ENCODE results near the gene ERCC1. TPM values are rescaled to one million over a fixed set of nuclear protein-coding genes. Genes with fewer than 3 reads are reported as not detected.

The ERCC1 gene
- total and polyA plus RNA-seq, 2 of the 13 experiments (the other 11 are each of a cell fraction or from before 2014, with no cell fraction given) = 40.0 to 66.4 TPM

DNA sequence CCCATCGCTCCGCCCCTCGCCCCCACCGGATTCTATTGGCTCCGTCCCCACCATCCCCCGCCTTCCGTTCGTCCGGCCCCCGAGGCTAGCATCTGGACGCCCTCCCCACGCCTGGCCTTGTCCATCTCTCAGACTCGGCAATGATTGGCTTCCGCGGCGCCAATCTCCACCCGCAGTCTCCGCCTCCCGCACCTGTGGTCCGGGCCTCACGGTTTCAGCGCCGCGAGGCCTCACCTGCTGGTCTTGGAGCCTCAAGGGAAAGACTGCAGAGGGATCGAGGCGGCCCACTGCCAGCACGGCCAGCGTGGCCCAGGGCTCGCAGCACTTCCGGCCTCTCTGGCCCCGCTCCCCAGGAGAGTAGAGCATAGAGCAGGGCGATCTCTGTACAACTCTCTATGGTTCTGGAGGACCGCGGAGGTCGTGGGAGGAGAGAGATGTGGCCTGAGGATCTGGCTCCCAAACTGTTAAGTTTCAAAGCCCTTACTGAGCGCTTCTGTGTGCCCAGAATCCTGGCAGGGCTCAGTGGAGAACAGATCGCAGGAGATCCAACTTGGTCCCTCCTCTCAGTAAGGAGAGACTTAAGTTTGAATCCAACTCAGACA is at the start of gene ERCC1 (continued):
- TF ChIP-seq, protein P1, sequence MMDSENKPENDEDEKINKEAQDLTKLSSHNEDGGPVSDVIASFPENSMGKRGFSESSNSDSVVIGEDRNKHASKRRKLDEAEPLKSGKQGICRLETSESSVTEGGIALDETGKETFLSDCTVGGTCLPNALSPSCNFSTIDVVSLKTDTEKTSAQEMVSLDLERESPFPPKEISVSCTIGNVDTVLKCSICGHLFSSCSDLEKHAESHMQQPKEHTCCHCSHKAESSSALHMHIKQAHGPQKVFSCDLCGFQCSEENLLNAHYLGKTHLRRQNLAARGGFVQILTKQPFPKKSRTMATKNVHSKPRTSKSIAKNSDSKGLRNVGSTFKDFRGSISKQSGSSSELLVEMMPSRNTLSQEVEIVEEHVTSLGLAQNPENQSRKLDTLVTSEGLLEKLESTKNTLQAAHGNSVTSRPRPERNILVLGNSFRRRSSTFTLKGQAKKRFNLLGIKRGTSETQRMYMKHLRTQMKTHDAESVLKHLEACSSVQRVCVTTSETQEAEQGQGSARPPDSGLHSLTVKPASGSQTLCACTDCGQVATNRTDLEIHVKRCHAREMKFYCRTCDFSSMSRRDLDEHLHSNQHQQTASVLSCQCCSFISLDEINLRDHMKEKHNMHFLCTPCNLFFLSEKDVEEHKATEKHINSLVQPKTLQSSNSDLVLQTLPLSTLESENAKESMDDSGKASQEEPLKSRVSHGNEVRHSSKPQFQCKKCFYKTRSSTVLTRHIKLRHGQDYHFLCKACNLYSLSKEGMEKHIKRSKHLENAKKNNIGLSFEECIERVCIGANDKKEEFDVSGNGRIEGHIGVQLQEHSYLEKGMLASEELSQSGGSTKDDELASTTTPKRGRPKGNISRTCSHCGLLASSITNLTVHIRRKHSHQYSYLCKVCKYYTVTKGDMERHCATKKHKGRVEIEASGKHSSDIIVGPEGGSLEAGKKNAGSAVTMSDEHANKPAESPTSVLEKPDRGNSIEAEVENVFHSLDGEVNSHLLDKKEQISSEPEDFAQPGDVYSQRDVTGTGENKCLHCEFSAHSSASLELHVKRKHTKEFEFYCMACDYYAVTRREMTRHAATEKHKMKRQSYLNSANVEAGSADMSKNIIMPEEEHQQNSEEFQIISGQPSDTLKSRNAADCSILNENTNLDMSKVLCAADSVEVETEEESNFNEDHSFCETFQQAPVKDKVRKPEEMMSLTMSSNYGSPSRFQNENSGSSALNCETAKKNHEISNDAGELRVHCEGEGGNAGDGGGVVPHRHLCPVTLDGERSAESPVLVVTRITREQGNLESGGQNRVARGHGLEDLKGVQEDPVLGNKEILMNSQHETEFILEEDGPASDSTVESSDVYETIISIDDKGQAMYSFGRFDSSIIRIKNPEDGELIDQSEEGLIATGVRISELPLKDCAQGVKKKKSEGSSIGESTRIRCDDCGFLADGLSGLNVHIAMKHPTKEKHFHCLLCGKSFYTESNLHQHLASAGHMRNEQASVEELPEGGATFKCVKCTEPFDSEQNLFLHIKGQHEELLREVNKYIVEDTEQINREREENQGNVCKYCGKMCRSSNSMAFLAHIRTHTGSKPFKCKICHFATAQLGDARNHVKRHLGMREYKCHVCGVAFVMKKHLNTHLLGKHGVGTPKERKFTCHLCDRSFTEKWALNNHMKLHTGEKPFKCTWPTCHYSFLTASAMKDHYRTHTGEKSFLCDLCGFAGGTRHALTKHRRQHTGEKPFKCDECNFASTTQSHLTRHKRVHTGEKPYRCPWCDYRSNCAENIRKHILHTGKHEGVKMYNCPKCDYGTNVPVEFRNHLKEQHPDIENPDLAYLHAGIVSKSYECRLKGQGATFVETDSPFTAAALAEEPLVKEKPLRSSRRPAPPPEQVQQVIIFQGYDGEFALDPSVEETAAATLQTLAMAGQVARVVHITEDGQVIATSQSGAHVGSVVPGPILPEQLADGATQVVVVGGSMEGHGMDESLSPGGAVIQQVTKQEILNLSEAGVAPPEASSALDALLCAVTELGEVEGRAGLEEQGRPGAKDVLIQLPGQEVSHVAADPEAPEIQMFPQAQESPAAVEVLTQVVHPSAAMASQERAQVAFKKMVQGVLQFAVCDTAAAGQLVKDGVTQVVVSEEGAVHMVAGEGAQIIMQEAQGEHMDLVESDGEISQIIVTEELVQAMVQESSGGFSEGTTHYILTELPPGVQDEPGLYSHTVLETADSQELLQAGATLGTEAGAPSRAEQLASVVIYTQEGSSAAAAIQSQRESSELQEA (CRISPR knock-in tag; IDR thresholded peaks at IDR 0.05; ENCODE audit: not compliant biosample characterization) = no peak
- TF ChIP-seq RFXANK (CRISPR knock-in tag; IDR thresholded peaks at IDR 0.05) = no peak
- TF ChIP-seq, protein P2, sequence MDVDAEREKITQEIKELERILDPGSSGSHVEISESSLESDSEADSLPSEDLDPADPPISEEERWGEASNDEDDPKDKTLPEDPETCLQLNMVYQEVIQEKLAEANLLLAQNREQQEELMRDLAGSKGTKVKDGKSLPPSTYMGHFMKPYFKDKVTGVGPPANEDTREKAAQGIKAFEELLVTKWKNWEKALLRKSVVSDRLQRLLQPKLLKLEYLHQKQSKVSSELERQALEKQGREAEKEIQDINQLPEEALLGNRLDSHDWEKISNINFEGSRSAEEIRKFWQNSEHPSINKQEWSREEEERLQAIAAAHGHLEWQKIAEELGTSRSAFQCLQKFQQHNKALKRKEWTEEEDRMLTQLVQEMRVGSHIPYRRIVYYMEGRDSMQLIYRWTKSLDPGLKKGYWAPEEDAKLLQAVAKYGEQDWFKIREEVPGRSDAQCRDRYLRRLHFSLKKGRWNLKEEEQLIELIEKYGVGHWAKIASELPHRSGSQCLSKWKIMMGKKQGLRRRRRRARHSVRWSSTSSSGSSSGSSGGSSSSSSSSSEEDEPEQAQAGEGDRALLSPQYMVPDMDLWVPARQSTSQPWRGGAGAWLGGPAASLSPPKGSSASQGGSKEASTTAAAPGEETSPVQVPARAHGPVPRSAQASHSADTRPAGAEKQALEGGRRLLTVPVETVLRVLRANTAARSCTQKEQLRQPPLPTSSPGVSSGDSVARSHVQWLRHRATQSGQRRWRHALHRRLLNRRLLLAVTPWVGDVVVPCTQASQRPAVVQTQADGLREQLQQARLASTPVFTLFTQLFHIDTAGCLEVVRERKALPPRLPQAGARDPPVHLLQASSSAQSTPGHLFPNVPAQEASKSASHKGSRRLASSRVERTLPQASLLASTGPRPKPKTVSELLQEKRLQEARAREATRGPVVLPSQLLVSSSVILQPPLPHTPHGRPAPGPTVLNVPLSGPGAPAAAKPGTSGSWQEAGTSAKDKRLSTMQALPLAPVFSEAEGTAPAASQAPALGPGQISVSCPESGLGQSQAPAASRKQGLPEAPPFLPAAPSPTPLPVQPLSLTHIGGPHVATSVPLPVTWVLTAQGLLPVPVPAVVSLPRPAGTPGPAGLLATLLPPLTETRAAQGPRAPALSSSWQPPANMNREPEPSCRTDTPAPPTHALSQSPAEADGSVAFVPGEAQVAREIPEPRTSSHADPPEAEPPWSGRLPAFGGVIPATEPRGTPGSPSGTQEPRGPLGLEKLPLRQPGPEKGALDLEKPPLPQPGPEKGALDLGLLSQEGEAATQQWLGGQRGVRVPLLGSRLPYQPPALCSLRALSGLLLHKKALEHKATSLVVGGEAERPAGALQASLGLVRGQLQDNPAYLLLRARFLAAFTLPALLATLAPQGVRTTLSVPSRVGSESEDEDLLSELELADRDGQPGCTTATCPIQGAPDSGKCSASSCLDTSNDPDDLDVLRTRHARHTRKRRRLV (CRISPR knock-in tag; IDR thresholded peaks at IDR 0.05) = peak; percentile 95
- no peak for TF ChIP-seq JUND (CRISPR knock-in tag; IDR thresholded peaks at IDR 0.05)
- TF ChIP-seq, protein P3, sequence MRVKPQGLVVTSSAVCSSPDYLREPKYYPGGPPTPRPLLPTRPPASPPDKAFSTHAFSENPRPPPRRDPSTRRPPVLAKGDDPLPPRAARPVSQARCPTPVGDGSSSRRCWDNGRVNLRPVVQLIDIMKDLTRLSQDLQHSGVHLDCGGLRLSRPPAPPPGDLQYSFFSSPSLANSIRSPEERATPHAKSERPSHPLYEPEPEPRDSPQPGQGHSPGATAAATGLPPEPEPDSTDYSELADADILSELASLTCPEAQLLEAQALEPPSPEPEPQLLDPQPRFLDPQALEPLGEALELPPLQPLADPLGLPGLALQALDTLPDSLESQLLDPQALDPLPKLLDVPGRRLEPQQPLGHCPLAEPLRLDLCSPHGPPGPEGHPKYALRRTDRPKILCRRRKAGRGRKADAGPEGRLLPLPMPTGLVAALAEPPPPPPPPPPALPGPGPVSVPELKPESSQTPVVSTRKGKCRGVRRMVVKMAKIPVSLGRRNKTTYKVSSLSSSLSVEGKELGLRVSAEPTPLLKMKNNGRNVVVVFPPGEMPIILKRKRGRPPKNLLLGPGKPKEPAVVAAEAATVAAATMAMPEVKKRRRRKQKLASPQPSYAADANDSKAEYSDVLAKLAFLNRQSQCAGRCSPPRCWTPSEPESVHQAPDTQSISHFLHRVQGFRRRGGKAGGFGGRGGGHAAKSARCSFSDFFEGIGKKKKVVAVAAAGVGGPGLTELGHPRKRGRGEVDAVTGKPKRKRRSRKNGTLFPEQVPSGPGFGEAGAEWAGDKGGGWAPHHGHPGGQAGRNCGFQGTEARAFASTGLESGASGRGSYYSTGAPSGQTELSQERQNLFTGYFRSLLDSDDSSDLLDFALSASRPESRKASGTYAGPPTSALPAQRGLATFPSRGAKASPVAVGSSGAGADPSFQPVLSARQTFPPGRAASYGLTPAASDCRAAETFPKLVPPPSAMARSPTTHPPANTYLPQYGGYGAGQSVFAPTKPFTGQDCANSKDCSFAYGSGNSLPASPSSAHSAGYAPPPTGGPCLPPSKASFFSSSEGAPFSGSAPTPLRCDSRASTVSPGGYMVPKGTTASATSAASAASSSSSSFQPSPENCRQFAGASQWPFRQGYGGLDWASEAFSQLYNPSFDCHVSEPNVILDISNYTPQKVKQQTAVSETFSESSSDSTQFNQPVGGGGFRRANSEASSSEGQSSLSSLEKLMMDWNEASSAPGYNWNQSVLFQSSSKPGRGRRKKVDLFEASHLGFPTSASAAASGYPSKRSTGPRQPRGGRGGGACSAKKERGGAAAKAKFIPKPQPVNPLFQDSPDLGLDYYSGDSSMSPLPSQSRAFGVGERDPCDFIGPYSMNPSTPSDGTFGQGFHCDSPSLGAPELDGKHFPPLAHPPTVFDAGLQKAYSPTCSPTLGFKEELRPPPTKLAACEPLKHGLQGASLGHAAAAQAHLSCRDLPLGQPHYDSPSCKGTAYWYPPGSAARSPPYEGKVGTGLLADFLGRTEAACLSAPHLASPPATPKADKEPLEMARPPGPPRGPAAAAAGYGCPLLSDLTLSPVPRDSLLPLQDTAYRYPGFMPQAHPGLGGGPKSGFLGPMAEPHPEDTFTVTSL (CRISPR knock-in tag; IDR thresholded peaks at IDR 0.05; ENCODE audit: borderline replicate concordance) = 0 out of 2 replicates have a peak, but pooled peaks have one; percentile 29
- TF ChIP-seq DNMT3B (CRISPR knock-in tag; conservative IDR thresholded peaks at IDR 0.05) = peak; percentile 91
- TF ChIP-seq ETV5 (CRISPR knock-in tag; IDR thresholded peaks at IDR 0.05; ENCODE audit: borderline replicate concordance) = peak; percentile 96
- TF ChIP-seq ZNF616 (CRISPR knock-in tag; IDR thresholded peaks at IDR 0.05; ENCODE audit: low read depth) = no peak; the same call in 1 of the 2 replicates
- TF ChIP-seq ZNF253 (CRISPR knock-in tag; IDR thresholded peaks at IDR 0.05; ENCODE audit: borderline replicate concordance) = 0 out of 2 replicates have a peak, but pooled peaks have one; percentile 70
